GM21447 (cell line): ENCODE data around the gene CCNT2.
A peak's percentile ranks its signal among the peaks of the same experiment; 100 is the strongest.
"Not testable (repeated sequence)": the region's sequence is repeated elsewhere in the genome, so short reads cannot be mapped to it uniquely, and the experiment has no call there.

Experiments
- ATAC-seq: cut with Tn5 transposase; IDR thresholded peaks from one replicate; pipeline ENCODE4 v1.9.1; 2021; ENCODE audit not compliant: unreplicated experiment

The CCNT2 gene

DNA sequence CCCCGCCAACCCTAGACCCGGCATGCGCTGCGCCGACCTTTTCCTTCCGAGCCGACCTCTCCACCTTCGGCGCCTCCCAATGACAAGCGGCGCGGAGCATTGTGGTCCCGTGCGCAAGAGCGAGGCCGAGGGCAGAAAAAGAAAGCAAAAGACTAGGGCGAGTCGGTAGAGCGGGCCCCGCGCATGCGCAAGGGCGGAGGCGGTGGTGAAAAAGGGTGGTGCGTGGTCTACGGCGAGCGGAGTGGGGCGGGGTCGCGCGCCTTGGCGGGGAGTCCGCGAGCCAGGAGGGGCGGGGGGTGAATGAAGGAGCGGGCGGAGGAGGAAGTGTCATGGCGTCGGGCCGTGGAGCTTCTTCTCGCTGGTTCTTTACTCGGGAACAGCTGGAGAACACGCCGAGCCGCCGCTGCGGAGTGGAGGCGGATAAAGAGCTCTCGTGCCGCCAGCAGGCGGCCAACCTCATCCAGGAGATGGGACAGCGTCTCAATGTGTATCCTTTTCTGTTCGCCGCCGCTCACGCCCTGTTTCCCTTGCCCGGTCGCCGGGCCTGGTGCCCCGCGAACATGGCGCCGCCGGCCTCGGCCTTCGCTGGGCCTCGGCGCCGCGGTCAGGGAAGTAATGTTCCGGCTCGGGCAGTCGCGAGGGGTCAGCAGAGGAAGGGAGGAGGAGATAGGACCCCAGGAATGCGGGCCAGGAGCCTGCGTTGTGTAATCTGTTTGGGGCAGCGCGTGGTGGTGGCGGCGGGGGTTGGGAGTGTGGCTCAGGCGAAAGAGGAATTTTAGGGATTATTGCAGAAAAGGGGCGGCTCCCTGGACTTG lies at the start of gene CCNT2:
Gene CCNT2, plus strand, starts transcription at position 297 of the 815 bp plus-strand sequence. Its CDS starts 33 bp downstream, at position 330.
- ATAC-seq = peak; percentile 77

DNA sequence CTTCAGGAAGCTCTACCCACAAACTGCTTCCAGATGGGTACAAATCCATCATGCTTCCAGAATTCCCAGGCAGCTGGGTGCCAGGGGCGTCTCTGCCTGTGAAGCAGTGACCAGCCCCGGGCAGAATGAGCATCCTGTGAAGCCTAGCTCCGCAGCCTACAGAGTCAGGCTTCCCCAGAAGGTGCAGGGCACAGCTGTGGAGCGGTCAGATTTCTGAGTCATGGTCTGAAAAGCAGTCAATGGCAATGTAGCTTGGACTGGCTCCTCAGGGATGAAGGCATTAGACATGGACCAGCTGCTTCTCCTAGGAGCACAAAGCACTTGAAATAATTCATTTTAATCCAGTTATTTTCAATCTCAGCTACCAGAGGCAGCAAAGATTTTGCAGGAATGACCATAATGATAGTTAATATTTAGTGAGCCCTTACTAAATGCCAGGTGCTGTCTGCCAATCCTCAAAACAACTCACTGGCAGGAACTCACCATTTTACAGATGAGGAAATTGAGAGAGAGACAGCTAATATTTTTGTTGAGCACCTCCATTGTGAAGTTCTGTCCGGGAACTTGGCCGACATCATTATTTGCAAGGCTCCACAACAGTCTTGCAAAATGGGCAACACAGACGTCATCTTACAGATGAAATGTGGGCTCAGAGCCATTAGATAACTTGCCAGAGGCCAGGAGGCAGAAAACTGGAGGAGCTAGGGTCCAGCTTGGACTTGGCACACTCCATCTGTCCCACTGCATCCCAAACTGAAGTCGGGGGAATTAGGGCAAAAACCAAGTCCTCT lies 48.5 kb upstream of the CCNT2 start:
- ATAC-seq = no peak

DNA sequence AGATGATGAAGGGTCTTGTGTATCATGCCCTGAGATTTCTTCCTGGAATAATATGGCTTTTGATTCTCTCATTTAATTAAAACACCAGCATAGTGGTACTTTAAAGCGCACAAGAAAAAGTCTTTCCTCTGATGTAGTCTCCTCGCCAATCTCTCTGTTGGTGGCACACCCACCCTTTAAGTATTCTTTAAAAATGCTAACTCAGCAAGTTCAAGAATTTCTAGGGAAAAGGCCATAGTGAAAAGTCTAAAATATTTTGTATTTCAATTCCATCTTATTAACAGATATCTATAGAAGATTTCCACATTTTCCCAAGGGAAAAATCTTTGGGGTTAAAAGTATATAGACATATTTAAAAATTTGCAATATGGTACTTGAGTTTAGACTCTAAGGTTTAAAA lies 45.5 kb upstream of the CCNT2 start:
- no peak for ATAC-seq

DNA sequence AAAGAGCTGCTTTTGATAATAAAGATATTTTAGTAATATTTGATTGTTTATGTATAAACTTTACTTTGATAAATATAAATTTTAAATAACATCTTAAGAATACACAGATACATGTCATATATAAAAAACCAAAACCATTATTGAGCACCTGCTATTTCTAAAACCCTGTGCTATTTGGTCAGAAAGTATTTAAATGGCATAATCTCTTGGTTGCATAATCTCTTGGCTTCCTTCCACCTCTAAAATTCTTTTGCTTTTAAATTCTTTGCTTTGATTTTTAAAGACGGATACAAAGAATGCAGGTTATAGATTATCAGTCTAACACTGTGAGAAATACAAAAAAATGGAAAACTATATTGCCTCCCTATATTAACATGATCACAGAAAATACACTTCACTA lies 43.3 kb upstream of the CCNT2 start:
- no peak for ATAC-seq

DNA sequence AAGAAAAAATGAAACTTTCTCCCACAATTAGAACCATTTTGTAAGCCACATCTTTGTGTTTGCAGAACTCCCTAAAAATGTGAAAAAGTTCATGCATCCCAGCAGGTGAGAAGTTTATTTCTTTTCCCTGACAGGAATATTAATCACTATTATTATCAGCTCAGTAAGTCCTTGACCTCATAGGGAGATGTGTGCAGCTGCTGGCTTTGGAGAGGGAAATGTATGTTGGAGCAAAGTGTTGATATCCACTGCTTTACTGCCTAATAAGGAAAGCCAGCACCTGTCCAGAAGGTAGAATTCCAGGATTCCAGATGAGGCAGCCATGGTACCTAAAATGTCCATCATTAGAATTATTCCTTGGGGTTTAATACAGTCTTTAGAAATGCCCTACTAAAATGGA lies 35.8 kb upstream of the CCNT2 start:
- no peak for ATAC-seq

DNA sequence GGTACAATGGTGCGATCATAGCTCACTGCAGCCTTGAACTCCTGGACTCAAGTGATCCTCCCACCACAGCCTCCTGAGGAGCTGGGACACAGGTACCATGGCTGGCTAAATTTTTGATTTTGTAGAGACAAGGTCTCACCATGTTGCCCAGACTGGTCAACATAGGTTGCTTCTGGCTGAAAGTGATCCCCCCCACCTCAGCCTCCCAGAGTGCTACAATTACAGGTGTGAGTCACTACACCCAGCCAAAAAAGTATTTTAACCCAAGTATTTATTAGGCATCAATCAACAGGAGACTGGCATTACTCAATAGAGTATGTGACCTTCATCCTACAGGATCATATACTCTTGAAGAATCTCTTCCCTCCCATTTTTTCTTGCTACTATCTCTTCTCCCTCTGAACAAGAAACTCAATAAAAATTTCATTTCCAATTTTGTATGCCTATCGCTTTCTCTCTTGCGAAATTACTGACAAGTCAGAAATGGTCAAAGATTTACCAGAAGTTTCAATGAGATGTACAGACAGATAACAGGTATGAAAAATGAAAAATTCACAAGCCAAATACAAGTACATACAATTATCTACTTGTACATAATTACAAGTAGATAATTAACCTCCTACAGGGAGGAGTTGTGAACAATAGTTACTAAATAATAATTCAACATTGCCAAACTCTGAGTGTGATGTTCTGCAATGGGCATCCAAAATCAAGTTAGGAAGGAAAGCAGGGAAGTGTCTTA lies 34.9 kb upstream of the CCNT2 start:
- no peak for ATAC-seq

DNA sequence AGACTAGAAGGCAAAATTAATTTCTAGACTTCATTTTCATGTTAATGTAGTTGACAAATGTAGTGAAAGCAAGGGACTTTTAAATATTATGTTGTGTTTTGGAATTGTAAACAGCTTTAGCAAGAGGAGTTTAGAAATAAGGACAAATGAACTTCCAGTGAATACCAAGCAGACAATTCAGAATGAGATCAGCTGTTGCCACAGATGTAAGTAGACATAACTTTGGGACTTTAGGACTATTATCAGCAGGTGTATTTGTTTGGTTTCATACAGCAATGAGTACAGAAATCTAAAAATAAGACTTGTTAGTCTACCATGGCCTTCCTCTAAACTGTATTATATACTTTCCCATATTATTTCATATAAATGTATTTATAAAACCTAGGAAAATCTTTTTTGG lies 34.2 kb upstream of the CCNT2 start:
- ATAC-seq = no peak

DNA sequence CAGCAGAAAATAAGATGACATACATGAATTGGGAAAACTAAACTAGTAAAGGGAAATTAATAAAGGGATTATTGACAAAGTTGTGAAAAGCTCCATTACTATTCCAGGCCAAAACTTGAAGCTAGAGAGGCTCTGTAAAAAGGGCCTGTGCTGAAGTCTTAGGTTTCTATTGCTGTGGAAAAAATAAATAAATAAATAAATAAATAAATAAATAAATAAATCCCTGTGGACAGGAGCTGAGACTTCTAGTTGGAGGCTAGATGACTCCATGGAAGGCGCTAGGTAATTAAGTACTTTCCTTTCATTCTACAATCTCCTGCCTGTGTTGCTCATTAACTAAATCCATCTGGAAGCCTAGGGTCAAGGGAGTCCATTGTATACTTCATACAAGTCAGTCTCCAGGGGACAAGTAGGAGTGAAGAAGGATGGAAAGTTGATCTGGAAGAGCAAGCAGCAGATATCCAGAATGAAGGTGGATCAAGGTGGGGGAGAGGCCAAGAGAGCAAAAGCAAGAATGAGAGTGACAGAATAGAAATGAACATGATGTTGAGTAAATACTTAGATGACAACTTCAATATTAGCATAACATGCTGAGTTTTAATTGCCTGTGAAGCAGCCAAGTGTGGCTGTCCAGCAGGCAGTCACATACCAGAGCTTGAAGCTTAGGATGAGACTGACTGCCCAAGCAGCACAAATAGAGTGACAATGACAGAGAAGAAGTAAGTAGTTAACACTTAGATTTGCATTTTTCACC lies 26.2 kb upstream of the CCNT2 start:
- no peak for ATAC-seq

DNA sequence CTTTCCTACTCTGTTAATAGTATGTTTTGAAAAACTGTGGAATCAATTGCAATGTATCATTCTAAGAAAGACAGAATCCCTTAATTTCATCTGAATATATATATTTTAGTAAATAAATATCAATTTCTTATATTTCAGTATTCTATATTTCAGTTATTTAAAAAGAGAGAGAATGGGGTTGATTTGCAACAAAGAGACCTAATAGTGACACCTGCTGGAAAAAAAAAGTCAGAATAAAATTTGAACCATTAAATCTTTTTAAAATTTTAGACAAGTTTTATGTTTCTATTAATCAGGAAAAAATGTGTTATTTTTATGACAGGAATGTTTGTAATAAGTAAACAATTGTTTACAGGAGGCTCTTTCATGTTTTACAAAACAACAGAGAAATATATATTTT lies 20.7 kb upstream of the CCNT2 start:
- ATAC-seq = no peak

DNA sequence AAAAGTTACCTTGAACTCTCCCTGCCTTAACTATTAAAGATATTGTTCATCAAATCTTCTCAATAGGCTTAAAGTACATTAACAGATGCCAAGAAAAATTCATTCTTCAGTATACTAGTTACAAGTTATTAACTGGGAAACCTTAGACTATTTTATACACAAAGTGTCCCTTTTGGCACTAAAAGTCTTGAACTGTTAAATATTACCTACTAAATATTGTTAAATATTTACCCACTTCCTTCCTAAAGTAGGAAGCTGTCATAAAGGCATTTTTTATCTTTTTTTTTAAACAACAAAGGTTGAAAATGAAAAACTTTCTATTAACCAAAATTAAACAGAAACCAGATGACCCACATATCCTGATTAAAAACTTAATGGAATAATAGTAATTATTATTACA lies 19.4 kb upstream of the CCNT2 start:
- ATAC-seq = no peak

DNA sequence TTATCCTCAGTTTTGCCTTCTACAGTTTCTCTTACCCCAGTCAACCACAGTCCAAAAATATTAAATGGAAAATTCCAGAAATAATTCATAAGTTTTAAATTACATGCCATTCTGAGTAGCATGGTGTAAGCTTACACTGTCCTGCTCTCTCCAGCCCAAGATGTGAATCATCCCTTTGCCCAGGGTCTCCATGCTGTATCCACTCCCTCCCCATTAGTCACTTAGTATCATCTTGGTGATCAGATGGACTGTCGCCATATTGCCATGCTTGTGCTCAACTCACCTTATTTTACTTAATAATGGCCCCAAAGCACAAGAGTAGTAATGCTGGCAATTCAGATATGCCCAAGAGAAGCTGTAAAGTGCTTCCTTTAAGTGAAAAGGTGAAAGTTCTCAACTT lies 18.5 kb upstream of the CCNT2 start:
- ATAC-seq = no peak

DNA sequence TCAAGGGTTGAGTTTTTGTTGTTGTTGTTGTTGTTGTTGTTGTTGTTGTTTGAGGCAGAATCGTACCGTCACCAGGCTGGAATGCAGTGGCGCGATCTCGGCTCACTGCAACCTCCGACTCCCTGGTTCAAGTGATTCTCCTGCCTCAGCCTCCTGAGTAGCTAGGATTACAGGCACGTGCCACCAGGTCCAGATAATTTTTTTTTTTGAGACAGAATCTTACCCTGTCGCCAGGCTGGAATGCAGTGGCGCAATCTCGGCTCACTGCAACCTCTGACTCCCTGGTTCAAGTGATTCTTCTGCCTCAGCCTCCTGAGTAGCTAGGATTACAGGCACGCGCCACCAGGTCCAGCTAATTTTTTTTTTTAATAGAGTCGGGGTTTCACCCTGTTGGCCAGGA lies 14.9 kb upstream of the CCNT2 start:
- not testable (repeated sequence) for ATAC-seq

DNA sequence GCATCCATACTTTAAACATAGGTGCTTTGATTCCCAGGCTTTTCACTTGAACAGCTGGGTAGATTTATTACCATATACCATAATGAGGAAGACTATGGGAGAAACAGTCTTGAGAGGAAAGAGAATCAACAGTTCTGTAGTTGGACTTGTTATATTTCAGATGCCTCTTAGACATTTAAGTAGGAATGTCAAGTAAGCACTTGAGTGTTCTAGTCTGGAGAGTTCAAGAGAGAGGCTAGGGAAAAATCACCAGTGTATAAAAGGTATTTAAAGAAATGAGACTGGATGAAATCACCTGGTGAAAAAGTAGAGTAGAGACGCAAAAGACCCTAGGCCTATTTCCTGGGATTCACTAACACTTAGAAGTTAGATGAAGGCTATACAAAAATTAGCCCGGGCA lies 13.5 kb upstream of the CCNT2 start:
- no peak for ATAC-seq

DNA sequence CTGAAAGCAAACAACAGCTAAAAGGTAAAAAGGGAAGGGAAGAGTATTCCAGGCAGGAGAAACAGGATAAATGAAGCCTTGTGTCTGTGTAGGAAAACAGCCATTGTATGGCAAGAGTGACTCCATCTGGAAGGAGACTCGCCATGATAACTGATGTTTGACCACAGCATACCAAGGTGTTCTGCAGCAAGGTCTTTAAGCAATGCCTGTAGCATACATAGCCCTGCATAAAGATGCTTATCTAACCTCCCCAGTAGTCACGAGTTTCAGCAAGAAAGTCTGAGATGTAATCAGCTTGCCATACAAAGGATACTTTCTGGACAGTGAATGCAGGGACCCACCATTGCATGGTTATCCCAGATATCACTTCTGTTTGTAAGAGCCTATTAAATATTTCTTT lies 11.9 kb upstream of the CCNT2 start:
- no peak for ATAC-seq

DNA sequence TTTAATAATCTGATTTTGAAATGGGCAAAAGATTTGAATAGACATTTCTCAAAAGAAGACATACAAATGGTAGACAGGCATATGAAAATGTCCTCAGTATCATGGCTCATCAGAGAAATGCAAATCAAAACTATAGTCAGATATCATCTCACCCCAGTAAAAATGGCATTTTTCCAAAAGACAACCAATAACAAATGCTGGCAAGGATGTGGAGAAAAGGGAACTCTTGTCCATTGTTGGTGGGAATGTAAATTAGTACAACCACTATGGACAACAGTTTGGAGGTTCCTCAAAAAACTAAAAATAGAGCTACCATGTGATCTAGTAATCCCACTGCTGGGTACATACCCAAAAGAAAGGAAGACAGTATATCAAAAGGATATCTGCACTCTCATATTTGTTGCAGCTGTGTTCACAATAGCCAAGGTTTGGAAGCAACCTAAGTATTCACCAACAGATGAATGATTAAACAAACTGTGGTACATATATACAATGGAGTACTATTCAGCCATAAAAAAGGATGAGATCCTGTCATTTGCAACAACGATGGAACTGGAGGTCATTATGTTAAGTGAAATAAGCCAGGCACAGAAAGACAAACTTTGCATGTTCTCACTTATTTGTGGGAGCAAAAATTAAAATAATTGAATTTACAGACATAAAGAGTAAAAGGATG lies 11.0 kb upstream of the CCNT2 start:
- not testable (repeated sequence) for ATAC-seq

DNA sequence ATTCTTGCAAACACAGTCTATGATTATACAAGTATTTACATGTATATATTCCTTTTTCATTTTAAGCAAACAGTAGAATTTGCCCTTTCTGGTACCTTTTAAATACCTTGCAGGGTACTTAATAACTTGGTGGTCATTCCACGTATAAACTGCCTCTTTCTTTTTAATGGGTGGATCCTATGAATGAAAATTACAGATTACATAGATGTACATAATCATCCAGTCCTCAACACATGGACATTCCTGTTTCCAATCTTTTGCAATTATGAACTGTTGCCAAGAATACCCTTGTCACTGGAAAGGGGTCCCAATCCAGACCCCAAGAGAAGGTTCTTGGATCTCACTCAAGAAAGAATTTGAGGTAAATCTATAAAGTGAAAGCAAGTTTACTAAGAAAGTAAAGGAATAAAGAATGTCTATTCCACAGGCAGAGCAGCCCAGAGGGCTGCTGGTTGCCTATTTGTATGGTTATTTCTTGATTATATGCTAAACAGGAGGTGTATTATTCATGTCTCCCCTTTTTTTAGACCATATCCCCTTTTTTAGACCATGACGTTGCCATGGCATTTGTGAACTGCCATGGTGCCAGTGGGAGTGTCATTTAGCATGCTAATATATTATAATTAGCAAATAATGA lies 7.7 kb upstream of the CCNT2 start:
- no peak for ATAC-seq

DNA sequence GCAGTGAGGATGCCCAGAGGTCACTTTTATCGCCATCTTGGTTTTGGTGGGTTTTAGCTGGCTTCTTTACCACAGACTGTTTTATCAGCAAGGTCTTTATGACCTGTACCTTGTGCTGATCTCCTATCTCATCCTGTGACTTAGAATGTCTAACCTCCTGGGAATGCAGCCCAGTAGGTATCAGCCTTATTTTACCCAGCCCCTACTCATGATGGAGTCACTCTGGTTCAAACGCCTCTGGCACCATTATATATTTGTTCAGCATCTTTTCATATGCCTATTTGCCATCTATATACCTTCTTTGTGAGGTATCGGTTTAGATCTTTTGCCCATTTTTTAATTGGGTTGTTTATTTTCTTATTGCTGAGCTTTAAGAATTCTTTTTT lies 7.2 kb upstream of the CCNT2 start:
- ATAC-seq = no peak

DNA sequence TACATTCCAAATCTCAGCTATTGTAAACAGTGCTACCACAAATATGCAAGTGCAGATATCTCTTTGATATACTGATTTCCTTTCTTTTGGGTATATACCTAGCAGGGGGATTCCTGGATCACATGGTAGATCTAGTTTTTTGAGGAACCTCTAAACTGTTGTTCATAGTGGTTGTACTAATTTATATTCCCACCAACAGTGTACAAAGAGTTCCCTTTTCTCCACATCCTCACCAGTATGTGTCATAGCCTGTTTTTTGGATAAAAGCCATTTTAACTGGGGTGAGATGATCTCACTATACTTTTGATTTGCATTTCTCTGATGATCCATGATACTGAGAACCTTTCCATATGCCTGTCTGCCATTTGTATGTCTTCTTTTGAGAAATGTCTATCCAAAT lies 6.3 kb upstream of the CCNT2 start:
- no peak for ATAC-seq

DNA sequence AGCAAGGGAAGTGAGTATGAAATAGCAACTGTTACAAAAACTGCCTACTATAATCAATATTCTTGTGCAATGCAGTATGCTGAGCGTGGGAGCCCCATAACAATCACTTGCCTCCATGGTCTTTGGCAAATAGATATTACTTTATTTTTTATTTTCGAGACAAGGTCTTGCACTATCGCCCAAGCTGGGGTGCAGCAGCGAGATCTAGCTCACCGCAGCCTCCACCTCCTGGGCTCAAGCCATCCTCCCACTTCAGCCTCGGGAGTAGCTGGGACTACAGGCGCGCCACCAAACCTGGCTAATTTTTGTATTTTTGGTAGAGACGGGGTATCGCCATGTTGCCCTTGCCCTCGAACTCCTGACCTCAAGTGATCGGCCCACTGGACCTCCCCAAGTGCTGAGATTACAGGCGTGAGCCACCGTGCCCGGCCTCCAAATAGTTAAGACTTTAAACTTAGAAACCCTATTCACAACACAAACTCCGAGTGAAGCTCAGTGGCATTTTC lies 1.2 kb upstream of the CCNT2 start:
- ATAC-seq = peak; percentile 1
